GM23338 (cell line): ENCODE data around the gene ADGRG7. TPM values are rescaled to one million over a fixed set of nuclear protein-coding genes. Genes with fewer than 3 reads are reported as not detected.

Experiments used
- CREB1 ChIP-seq: fragments of 250-450 bp; sonication (Bioruptor Pico); IDR thresholded peaks from 2 replicates; pipeline ENCODE4 v1.5.0; 2020; ENCODE audit warnings: low read depth, mild to moderate bottlenecking, moderate library complexity
- ETS1 ChIP-seq: IDR thresholded peaks from 2 replicates; pipeline ENCODE4 v1.6.1; 2016; ENCODE audit warnings: antibody characterized with exemption
- EZH2 ChIP-seq: fragments of 200-600 bp; sonication (generic); IDR thresholded peaks from one replicate; pipeline ENCODE4 v1.8.0; 2017; ENCODE audit warnings: antibody characterized with exemption, mild to moderate bottlenecking, low read depth; ENCODE audit not compliant: unreplicated experiment
- EZH2phosphoT487 ChIP-seq: fragments of 200-600 bp; sonication (generic); IDR thresholded peaks from one replicate; pipeline ENCODE4 v1.8.1; 2018; ENCODE audit warnings: antibody characterized with exemption; ENCODE audit not compliant: unreplicated experiment
- JUNB ChIP-seq: IDR thresholded peaks from one replicate; pipeline ENCODE4 v1.6.1; 2016; ENCODE audit warnings: antibody characterized with exemption; ENCODE audit not compliant: unreplicated experiment
- NANOG ChIP-seq: IDR thresholded peaks from 2 replicates; pipeline ENCODE4 v1.6.1; 2016; ENCODE audit warnings: antibody characterized with exemption, borderline replicate concordance
- STAT1 ChIP-seq: IDR thresholded peaks from one replicate; pipeline ENCODE4 v1.6.1; 2016; ENCODE audit warnings: antibody characterized with exemption; ENCODE audit not compliant: unreplicated experiment
- ZNF114 ChIP-seq: fragments of 250-450 bp; sonication (Bioruptor Pico); IDR thresholded peaks from 2 replicates; pipeline ENCODE4 v1.5.0; 2020; ENCODE audit warnings: mild to moderate bottlenecking, moderate library complexity
- ZNF462 ChIP-seq: fragments of 250-450 bp; sonication (Bioruptor Pico); IDR thresholded peaks from 2 replicates; pipeline ENCODE4 v1.5.0; 2020; ENCODE audit warnings: mild to moderate bottlenecking, moderate library complexity
- polyA plus RNA-seq: library from polyadenylated mRNA; unstranded; fragments of >200 nt; fragmentation: Nextera tagmentation; extraction: Ambion mirVana; gene quantifications from 2 replicates; pipeline ENCODE4 v1.2.1, GENCODE V29; 2016
- total RNA-seq: library from RNA; depleted of rRNA; stranded (reverse); fragments of >200 nt; shearing (Covaris generic); gene quantifications from 2 replicates; pipeline ENCODE4 v1.2.3, GENCODE V29; 2014

Gene ADGRG7
- total and polyA plus RNA-seq, 2 experiments from 2014 or later, result not detected

DNA sequence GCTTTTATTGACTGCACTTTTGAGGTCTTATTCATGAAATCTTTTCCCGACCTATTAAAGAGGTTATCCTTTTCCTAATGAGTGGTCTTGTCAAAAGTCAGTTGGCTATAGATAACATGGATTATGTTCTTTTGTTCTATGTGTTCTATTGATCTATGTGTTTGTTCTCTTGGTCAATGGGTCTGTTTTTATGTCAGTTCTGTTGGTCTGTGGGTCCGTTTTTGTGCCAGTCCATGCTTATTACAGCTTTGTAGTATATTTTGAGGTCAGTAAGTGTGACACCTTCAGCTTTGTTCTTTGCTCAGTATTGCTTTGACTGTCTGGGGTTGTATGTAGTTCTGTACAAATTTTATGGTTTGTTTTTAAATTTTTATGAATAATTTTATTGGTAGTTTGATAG lies 107.7 kb downstream of the ADGRG7 start (continued):
- TF ChIP-seq ETS1 (no peak), EZH2 (no peak), ZNF462 (no peak), ZNF114 (CRISPR knock-in tag) (no peak), NANOG (no peak), JUNB (no peak), STAT1 (no peak), CREB1 (CRISPR knock-in tag) (no peak), EZH2phosphoT487 (no peak)
